ENCODE results near the gene UBE2E1. TPM values are rescaled to one million over a fixed set of nuclear protein-coding genes. Genes with fewer than 3 reads are reported as not detected.

The UBE2E1 gene
- total RNA-seq, 3 donors from 2014 or later (not counting 1 experiment from before 2014, with no cell fraction given) = 80.0 to 89.5 (median 86.9) TPM

DNA sequence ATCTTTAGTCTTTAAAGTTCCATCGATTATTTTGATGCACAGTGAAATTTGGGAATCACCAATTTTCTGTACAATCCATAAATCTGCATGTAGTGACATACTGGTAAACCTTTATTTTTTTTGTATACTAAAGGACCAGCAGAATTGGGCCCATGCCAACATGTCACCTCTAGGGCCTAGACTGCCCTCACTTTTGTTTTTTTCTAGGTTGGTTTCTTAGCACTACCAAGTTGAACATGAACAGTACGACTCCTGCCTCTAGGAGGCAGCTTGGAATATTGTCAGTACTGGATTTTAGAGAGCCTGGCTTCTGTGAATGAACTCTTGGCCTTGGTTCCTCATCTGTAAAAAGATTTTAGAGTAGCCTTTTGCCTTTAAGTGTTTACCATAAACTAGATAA is 78.7 kb downstream of the UBE2E1 start:
- ATAC-seq (no peak), DNase-seq (no peak)
- TF ChIP-seq, protein P1, sequence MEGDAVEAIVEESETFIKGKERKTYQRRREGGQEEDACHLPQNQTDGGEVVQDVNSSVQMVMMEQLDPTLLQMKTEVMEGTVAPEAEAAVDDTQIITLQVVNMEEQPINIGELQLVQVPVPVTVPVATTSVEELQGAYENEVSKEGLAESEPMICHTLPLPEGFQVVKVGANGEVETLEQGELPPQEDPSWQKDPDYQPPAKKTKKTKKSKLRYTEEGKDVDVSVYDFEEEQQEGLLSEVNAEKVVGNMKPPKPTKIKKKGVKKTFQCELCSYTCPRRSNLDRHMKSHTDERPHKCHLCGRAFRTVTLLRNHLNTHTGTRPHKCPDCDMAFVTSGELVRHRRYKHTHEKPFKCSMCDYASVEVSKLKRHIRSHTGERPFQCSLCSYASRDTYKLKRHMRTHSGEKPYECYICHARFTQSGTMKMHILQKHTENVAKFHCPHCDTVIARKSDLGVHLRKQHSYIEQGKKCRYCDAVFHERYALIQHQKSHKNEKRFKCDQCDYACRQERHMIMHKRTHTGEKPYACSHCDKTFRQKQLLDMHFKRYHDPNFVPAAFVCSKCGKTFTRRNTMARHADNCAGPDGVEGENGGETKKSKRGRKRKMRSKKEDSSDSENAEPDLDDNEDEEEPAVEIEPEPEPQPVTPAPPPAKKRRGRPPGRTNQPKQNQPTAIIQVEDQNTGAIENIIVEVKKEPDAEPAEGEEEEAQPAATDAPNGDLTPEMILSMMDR (IDR thresholded peaks at IDR 0.05) = no peak
- H3K9me3 ChIP-seq (ENCODE audit: control insufficient read depth, insufficient read depth, low read length) = no peaks in the 10 kb centered on the region
- no peaks in the 10 kb centered on the region for H3K36me3 ChIP-seq (ENCODE audit: control insufficient read depth, insufficient read depth, low read length)
- Mint-ChIP-seq H3K9me3 (no peaks in the 10 kb centered on the region), H3K4me1 (peaks cover 21 to 25% of the 10 kb centered on the region in 2 donors), H3K4me3 (no peak overlapping the region), H3K27me3 (ENCODE audit: low read depth in 2 of 2) (no peaks in the 10 kb centered on the region), H3K36me3 (no peaks in the 10 kb centered on the region), H3K27ac (no peak overlapping the region)
- intact Hi-C loops (cut with micrococcal nuclease) = no loop called here
- WGBS (ENCODE audit: insufficient coverage) = 100% methylated on average over 1 of the region's 2 CpGs
- H3K4me3 ChIP-seq (ENCODE audit: low read length) = no peak overlapping the region
- H3K27ac ChIP-seq (ENCODE audit: low read length) = no peak overlapping the region
- H3K27me3 ChIP-seq (ENCODE audit: control insufficient read depth, insufficient read depth, low read length) = no peaks in the 10 kb centered on the region
- no peaks in the 10 kb centered on the region for H3K4me1 ChIP-seq (ENCODE audit: control insufficient read depth, insufficient read depth, low read length)

DNA sequence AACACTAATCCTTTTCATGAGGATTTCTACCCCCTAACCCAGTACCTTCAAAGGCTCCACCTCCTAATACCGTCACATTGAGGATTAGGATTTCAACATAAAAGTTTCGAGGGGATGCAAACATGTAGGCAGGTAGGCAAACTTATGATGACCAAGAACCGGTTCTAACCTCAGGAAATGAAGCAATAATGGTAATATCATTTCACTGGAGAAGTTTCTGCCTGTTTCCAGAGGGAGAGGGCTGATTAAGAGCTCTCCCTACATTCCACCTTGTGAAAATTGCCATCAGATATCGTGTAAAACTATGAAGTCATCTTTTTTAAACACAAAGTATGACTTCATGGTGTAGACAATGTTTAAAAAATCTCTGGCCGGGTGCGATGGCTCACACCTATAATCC is 79.5 kb downstream of the UBE2E1 start:
- intact Hi-C loops (cut with micrococcal nuclease) = no loop called here
- Mint-ChIP-seq H3K27me3 (ENCODE audit: low read depth in 2 of 2) (no peaks in the 10 kb centered on the region), H3K4me1 (peaks cover 21 to 23% of the 10 kb centered on the region in 2 donors), H3K9me3 (no peaks in the 10 kb centered on the region), H3K36me3 (no peaks in the 10 kb centered on the region), H3K27ac (no peak overlapping the region), H3K4me3 (no peak overlapping the region)
- Histone ChIP-seq H3K27me3 (ENCODE audit: control insufficient read depth, insufficient read depth, low read length) (no peaks in the 10 kb centered on the region), H3K27ac (ENCODE audit: low read length) (no peak overlapping the region), H3K36me3 (ENCODE audit: control insufficient read depth, insufficient read depth, low read length) (peaks cover 3% of the 10 kb centered on the region), H3K4me3 (ENCODE audit: low read length) (no peak overlapping the region), H3K9me3 (ENCODE audit: control insufficient read depth, insufficient read depth, low read length) (no peaks in the 10 kb centered on the region), H3K4me1 (ENCODE audit: control insufficient read depth, insufficient read depth, low read length) (no peaks in the 10 kb centered on the region)
- WGBS (ENCODE audit: insufficient coverage) = 83% methylated on average over 6 of the region's 6 CpGs
- DNase-seq (no peak), ATAC-seq (no peak)
- TF ChIP-seq, protein P1 (IDR thresholded peaks at IDR 0.05) = no peak

DNA sequence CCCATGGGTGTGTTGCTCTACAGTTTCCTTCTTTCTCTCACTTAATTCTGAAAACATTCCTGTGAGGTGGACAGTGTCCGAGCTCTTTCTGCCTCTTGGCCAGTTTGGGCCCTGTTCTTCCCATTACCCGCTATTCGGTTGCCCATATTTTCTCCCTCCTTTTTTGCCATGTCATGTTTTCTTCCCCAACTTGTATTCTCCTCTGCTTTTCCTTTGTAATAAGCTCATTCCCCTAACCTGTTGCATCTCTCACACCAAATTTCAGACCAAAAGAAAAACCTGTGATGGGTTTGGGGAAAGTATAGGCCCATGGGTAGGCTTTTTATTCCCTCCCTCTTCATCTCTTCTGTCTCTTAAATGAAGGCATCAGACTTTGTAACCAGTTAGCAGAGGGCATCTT is 80.6 kb downstream of the UBE2E1 start:
- Mint-ChIP-seq H3K4me3 (no peak overlapping the region), H3K27ac (peak overlapping the region in 1 of 2 donors; percentile 5), H3K36me3 (peaks cover under 1% of the 10 kb centered on the region), H3K9me3 (no peaks in the 10 kb centered on the region), H3K27me3 (ENCODE audit: low read depth in 2 of 2) (no peaks in the 10 kb centered on the region), H3K4me1 (peaks cover 10 to 14% of the 10 kb centered on the region in 2 donors)
- DNase-seq (no peak), ATAC-seq (no peak)
- TF ChIP-seq, protein P1 (IDR thresholded peaks at IDR 0.05) = no peak
- H3K4me3 ChIP-seq (ENCODE audit: low read length) = no peak overlapping the region
- H3K27me3 ChIP-seq (ENCODE audit: control insufficient read depth, insufficient read depth, low read length) = no peaks in the 10 kb centered on the region
- intact Hi-C loops (cut with micrococcal nuclease) = no loop called here
- WGBS (ENCODE audit: insufficient coverage) = 98% methylated on average over 3 of the region's 3 CpGs
- H3K4me1 ChIP-seq (ENCODE audit: control insufficient read depth, insufficient read depth, low read length) = no peaks in the 10 kb centered on the region
- no peaks in the 10 kb centered on the region for H3K9me3 ChIP-seq (ENCODE audit: control insufficient read depth, insufficient read depth, low read length)
- H3K36me3 ChIP-seq (ENCODE audit: control insufficient read depth, insufficient read depth, low read length) = peaks cover 3% of the 10 kb centered on the region
- no peak overlapping the region for H3K27ac ChIP-seq (ENCODE audit: low read length)

DNA sequence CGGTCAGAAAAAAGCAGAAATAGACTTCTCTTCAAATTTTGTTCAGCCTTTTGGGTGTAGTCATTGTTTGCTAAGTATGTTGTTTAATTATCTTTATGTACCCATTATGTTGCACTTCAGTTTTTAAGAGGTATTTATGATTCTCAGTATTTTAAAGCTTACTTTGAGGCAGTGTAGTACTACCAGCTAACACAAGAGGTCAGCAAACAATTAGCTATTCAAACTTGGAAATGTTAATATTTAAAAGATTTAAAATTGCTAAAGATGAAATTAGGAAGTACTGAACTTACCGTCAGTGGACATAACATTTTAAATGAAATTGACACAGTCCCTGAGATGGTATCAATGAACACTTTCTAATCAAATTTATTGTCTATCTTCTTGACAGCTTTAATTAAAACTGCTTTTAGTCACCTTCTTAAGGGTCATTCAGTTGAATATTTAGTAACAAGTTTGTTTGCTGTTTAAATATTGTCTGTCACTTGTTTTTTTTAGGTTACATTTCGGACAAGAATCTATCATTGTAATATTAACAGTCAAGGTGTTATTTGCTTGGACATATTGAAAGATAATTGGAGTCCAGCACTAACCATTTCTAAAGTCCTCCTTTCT is 83.0 kb downstream of the UBE2E1 start:
- H3K4me3 Mint-ChIP-seq = no peak overlapping the region
- no peaks in the 10 kb centered on the region for H3K4me1 ChIP-seq (ENCODE audit: control insufficient read depth, insufficient read depth, low read length)
- 94% methylated on average over 2 of the region's 3 CpGs for WGBS (ENCODE audit: insufficient coverage)
- H3K36me3 Mint-ChIP-seq = peaks cover 6% of the 10 kb centered on the region
- DNase-seq = peak in 1 of 2 donors; percentile 70
- ATAC-seq = peak in 2 of 3 donors; percentile 61 to 64
- no peak overlapping the region for H3K4me3 ChIP-seq (ENCODE audit: low read length)
- intact Hi-C loops (cut with micrococcal nuclease) = loop anchor here (1.0 kb wide), 1 partner anchor 350 kb away; no protein-coding TSS in a partner anchor
- TF ChIP-seq, protein P1 (IDR thresholded peaks at IDR 0.05) = peak; percentile 87
- H3K27me3 Mint-ChIP-seq (ENCODE audit: low read depth in 2 of 2) = no peaks in the 10 kb centered on the region
- peaks cover 6% of the 10 kb centered on the region for H3K36me3 ChIP-seq (ENCODE audit: control insufficient read depth, insufficient read depth, low read length)
- no peak overlapping the region for H3K27ac ChIP-seq (ENCODE audit: low read length)
- no peak overlapping the region for H3K27ac Mint-ChIP-seq
- H3K27me3 ChIP-seq (ENCODE audit: control insufficient read depth, insufficient read depth, low read length) = no peaks in the 10 kb centered on the region
- H3K4me1 Mint-ChIP-seq = peaks cover 0 to 4% of the 10 kb centered on the region in 2 donors
- no peaks in the 10 kb centered on the region for H3K9me3 ChIP-seq (ENCODE audit: control insufficient read depth, insufficient read depth, low read length)
- no peaks in the 10 kb centered on the region for H3K9me3 Mint-ChIP-seq

Data from natural killer cell (primary cell).